ENCODE data around the gene CPN1.
"Not testable (repeated sequence)": the region's sequence is repeated elsewhere in the genome, so short reads cannot be mapped to it uniquely, and the experiment has no call there.

The CPN1 gene

DNA sequence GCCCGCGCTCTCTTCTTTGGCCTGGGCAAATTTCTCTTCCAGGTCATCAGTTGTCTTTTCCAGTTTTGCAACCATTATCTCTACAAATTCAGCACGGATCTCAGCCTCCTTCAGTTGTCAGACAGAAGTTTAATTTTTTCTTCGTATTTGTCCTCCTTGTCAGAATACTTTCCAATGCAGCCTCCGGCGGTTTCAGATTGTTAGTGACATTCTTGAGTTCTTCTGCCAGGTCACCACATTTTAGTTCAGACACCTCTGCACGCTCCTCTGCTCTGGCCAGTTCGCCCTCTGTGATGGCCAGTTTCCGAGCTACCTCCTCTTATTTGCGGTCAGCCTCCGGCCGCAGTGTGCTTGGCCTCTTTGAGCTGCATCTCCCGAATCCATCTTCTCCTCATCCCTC is 32.8 kb upstream of the CPN1 start:
- Histone ChIP-seq H3K36me3 (ENCODE audit: control insufficient read depth, insufficient read depth, low read length) (no peaks in the 10 kb centered on the region), H3K27ac (ENCODE audit: insufficient read depth, low read length, poor library complexity, severe bottlenecking) (no peak overlapping the region), H3K27me3 (replicated peaks; ENCODE audit: control insufficient read depth, insufficient read depth, low read length, poor library complexity, severe bottlenecking) (no peaks in the 10 kb centered on the region), H3K9me3 (ENCODE audit: control insufficient read depth, low read length) (no peaks in the 10 kb centered on the region), H3K4me3 (ENCODE audit: insufficient read depth, low read depth, low read length, poor library complexity, severe bottlenecking) (no peak overlapping the region), H3K4me1 (ENCODE audit: control insufficient read depth, insufficient read depth, low read length, poor library complexity, severe bottlenecking) (no peaks in the 10 kb centered on the region)
- no peak for DNase-seq

DNA sequence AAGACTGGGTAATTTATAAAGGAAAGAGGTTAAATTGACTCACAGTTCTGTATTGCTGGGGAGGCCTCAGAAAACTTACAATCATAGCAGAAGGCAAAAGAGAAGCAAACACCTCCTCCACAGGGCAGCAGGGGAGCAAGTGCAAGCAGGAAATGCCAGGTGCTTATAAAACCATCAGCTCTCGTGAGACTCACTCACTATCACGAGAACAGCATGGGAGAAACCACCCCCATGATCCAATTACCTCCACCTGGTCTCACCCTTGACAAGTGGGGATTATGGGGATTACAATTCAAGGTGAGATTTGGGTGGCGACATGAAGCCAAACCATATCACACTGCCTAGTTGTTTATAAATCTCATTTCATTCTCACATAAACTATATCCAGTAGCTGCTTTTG is 28.0 kb upstream of the CPN1 start:
- no peak overlapping the region for H3K4me3 ChIP-seq (ENCODE audit: insufficient read depth, low read depth, low read length, poor library complexity, severe bottlenecking)
- no peaks in the 10 kb centered on the region for H3K4me1 ChIP-seq (ENCODE audit: control insufficient read depth, insufficient read depth, low read length, poor library complexity, severe bottlenecking)
- no peak overlapping the region for H3K27ac ChIP-seq (ENCODE audit: insufficient read depth, low read length, poor library complexity, severe bottlenecking)
- no peaks in the 10 kb centered on the region for H3K36me3 ChIP-seq (ENCODE audit: control insufficient read depth, insufficient read depth, low read length)
- DNase-seq = no peak
- H3K27me3 ChIP-seq (replicated peaks; ENCODE audit: control insufficient read depth, insufficient read depth, low read length, poor library complexity, severe bottlenecking) = no peaks in the 10 kb centered on the region
- no peaks in the 10 kb centered on the region for H3K9me3 ChIP-seq (ENCODE audit: control insufficient read depth, low read length)

DNA sequence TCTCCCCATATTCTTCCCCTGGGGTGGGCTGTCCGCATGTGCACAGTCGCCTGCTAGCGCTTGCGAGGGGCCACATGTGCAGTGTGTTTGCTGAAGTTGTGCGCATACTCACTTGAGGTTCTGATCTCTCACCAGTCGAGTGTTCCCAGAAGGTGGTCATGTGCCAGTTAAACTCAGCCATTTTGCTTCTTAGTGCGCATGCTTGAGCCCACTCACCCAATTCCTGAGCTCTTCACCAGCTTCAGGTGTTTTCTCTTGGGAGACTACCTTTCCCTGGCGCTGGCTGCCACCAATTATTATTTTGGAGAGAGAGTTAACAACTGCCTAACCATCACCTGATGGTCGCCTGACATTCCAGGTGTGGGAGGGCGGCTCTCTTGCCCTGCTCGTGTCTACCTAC is 25.2 kb upstream of the CPN1 start:
- no peak for DNase-seq
- H3K9me3 ChIP-seq (ENCODE audit: control insufficient read depth, low read length) = no peaks in the 10 kb centered on the region

DNA sequence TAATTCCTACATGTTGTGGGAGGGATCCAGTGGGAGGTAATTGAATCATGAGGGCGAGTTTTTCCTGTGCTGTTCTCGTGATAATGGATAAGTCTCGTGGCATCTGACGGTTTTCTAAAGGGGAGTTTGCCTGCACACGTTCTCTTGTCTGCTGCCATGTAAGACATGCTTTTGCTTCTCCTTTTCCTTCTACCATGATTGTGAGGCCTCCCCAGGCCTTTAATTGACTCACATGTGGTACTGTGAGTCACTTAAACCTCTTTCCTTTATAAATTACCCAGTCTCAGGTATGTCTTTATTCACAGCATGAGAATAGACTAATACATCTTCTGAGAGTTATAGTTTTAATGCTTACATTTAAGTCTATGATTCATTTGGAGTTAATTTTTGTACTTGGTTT is 22.6 kb upstream of the CPN1 start:
- Histone ChIP-seq H3K4me1 (ENCODE audit: control insufficient read depth, insufficient read depth, low read length, poor library complexity, severe bottlenecking) (no peaks in the 10 kb centered on the region), H3K4me3 (ENCODE audit: insufficient read depth, low read depth, low read length, poor library complexity, severe bottlenecking) (no peak overlapping the region), H3K27me3 (replicated peaks; ENCODE audit: control insufficient read depth, insufficient read depth, low read length, poor library complexity, severe bottlenecking) (no peaks in the 10 kb centered on the region), H3K27ac (ENCODE audit: insufficient read depth, low read length, poor library complexity, severe bottlenecking) (no peak overlapping the region), H3K9me3 (ENCODE audit: control insufficient read depth, low read length) (no peaks in the 10 kb centered on the region), H3K36me3 (ENCODE audit: control insufficient read depth, insufficient read depth, low read length) (no peaks in the 10 kb centered on the region)
- no peak for DNase-seq

More for the DNA sequence above, 25.2 kb upstream of the CPN1 start:
- no peak overlapping the region for H3K4me3 ChIP-seq (ENCODE audit: insufficient read depth, low read depth, low read length, poor library complexity, severe bottlenecking)
- H3K4me1 ChIP-seq (ENCODE audit: control insufficient read depth, insufficient read depth, low read length, poor library complexity, severe bottlenecking) = no peaks in the 10 kb centered on the region
- H3K27me3 ChIP-seq (replicated peaks; ENCODE audit: control insufficient read depth, insufficient read depth, low read length, poor library complexity, severe bottlenecking) = no peaks in the 10 kb centered on the region
- H3K36me3 ChIP-seq (ENCODE audit: control insufficient read depth, insufficient read depth, low read length) = no peaks in the 10 kb centered on the region
- no peak overlapping the region for H3K27ac ChIP-seq (ENCODE audit: insufficient read depth, low read length, poor library complexity, severe bottlenecking)

DNA sequence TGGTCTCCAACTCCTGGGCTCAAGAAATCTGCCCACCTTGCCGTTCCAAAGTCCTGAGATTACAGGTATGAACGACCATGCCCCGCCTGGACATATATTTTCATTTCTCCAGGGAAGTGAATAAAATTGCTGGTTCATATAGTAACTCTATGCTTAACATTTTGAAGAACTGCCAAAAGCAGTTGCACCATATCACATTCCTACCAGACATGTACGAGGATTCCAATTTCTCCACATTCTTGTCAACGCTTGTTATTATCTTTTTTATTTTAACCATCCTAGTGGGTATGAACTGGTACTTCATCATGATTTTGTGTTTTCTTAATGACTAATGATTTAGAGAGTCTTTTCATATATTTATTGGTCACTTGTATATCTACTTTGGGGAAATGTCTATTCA is 21.9 kb upstream of the CPN1 start:
- Histone ChIP-seq H3K36me3 (ENCODE audit: control insufficient read depth, insufficient read depth, low read length) (no peaks in the 10 kb centered on the region), H3K4me3 (ENCODE audit: insufficient read depth, low read depth, low read length, poor library complexity, severe bottlenecking) (no peak overlapping the region), H3K9me3 (ENCODE audit: control insufficient read depth, low read length) (no peaks in the 10 kb centered on the region), H3K4me1 (ENCODE audit: control insufficient read depth, insufficient read depth, low read length, poor library complexity, severe bottlenecking) (no peaks in the 10 kb centered on the region), H3K27ac (ENCODE audit: insufficient read depth, low read length, poor library complexity, severe bottlenecking) (no peak overlapping the region), H3K27me3 (replicated peaks; ENCODE audit: control insufficient read depth, insufficient read depth, low read length, poor library complexity, severe bottlenecking) (no peaks in the 10 kb centered on the region)
- no peak for DNase-seq

DNA sequence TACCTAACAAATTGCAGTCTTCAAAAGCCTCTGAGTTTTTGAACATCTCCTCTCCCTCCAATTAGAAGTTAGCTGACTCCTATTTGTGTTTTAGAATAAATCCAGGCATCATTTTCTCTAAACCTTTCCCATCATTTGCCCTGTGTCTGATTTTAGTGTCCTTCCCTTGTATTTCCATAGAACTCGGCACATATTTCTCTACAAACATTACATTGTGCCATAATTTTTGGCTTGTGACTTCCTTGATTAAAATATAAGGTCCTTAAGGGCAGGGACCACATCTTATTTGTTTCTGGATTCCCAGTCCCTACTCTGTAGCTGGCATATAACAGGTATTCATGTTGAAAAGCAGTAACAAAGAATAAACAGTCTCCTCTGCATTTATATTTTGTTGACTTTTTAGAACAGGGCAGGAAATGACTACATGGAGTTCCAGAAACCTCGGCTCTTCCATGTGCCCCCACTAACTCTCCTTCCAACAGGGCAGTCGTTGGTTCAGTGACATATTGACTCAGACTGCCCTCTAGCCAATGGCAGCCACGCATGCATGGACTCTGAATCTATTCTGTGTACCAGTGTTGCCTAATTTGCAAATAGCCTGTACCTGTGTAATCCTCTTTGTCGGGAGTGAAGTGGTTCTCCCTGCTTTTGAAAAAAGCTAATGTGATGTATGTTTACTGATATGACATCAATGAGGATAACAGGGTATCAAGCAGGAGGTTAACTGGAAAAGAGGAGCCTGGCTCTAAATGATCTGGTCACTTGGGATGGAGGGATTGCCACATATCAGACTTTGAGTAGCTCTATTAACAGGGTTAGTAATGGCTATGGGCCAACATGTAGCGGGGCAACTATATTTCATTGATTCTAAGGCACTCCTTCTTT is 19.8 kb upstream of the CPN1 start:
- H3K27ac ChIP-seq (ENCODE audit: insufficient read depth, low read length, poor library complexity, severe bottlenecking) = no peak overlapping the region
- no peaks in the 10 kb centered on the region for H3K27me3 ChIP-seq (replicated peaks; ENCODE audit: control insufficient read depth, insufficient read depth, low read length, poor library complexity, severe bottlenecking)
- H3K4me1 ChIP-seq (ENCODE audit: control insufficient read depth, insufficient read depth, low read length, poor library complexity, severe bottlenecking) = no peaks in the 10 kb centered on the region
- no peak overlapping the region for H3K4me3 ChIP-seq (ENCODE audit: insufficient read depth, low read depth, low read length, poor library complexity, severe bottlenecking)
- H3K36me3 ChIP-seq (ENCODE audit: control insufficient read depth, insufficient read depth, low read length) = no peaks in the 10 kb centered on the region
- DNase-seq = no peak
- no peaks in the 10 kb centered on the region for H3K9me3 ChIP-seq (ENCODE audit: control insufficient read depth, low read length)

DNA sequence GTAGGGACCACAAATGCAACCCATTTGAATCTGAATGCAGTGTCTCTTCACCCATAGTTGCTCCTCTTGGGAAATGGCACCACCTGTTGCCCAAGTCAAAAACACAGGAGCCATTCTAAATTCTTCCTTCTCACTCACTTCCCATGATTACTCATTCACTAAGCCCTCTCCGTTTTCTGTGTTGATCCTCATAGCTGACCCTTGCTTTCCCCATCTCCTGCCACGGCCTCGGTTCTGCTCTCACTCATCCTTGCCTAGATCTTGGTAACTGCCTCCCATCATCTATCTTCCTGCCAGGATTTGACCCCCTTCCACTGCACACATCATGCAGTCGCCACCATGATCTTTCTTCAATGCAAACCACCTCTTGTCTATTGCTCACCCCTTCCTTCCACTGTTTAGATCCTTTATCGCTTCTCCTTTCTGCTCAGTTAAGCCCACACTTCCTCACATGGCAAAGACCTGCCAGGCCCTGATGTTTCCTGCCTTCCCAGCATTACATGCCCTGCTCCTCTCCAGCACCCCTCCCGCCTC is 19.0 kb upstream of the CPN1 start:
- no peak for DNase-seq
- H3K4me3 ChIP-seq (ENCODE audit: insufficient read depth, low read depth, low read length, poor library complexity, severe bottlenecking) = no peak overlapping the region
- no peaks in the 10 kb centered on the region for H3K36me3 ChIP-seq (ENCODE audit: control insufficient read depth, insufficient read depth, low read length)
- no peaks in the 10 kb centered on the region for H3K27me3 ChIP-seq (replicated peaks; ENCODE audit: control insufficient read depth, insufficient read depth, low read length, poor library complexity, severe bottlenecking)
- H3K4me1 ChIP-seq (ENCODE audit: control insufficient read depth, insufficient read depth, low read length, poor library complexity, severe bottlenecking) = no peaks in the 10 kb centered on the region
- H3K9me3 ChIP-seq (ENCODE audit: control insufficient read depth, low read length) = no peaks in the 10 kb centered on the region
- H3K27ac ChIP-seq (ENCODE audit: insufficient read depth, low read length, poor library complexity, severe bottlenecking) = no peak overlapping the region

DNA sequence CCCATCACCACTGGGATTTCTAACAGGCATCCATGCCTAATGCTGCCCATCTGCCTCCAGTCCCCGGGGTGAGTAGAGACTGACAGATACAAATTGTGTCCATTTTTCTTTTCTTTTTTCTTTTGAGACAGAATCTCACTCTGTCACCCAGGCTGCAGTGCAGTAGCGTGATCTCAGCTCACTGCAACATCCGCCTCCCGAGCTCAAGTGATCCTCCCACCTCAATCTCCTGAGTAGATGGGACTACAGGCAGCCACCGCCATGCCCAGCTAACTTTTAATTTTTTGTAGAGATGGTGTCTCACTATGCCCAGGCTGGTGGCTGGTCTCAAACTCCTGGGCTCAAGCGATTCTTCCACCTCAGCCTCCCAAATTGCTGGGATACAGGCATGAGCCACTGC is 7.6 kb upstream of the CPN1 start:
- Histone ChIP-seq H3K36me3 (ENCODE audit: control insufficient read depth, insufficient read depth, low read length) (no peaks in the 10 kb centered on the region), H3K4me1 (ENCODE audit: control insufficient read depth, insufficient read depth, low read length, poor library complexity, severe bottlenecking) (no peaks in the 10 kb centered on the region)

DNA sequence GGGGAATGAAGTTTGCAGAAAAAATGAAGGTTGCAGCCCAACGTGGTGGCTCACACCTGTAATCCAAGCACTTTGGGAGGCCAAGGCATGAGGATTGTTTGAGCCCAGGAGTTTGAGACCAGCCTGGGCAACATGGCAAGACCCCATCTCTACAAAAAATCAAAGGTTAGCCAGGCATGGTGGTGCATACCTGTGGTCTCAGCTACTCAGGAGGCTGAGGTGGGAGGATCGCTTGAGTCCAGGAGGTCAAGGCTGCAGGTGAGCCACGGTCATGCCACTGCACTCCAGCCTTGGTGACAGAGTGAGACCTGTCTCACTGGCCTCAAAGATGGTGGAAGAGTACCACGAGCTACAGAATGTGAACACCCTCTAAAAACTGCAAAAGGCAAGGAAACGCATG is 5.0 kb upstream of the CPN1 start:
- not testable (repeated sequence) for H3K4me3 ChIP-seq (ENCODE audit: insufficient read depth, low read depth, low read length, poor library complexity, severe bottlenecking); H3K27ac ChIP-seq (ENCODE audit: insufficient read depth, low read length, poor library complexity, severe bottlenecking); H3K4me1 ChIP-seq (ENCODE audit: control insufficient read depth, insufficient read depth, low read length, poor library complexity, severe bottlenecking); H3K27me3 ChIP-seq (replicated peaks; ENCODE audit: control insufficient read depth, insufficient read depth, low read length, poor library complexity, severe bottlenecking); H3K9me3 ChIP-seq (ENCODE audit: control insufficient read depth, low read length); DNase-seq; H3K36me3 ChIP-seq (ENCODE audit: control insufficient read depth, insufficient read depth, low read length)

More for the DNA sequence above, 7.6 kb upstream of the CPN1 start:
- no peak for DNase-seq
- Histone ChIP-seq H3K9me3 (ENCODE audit: control insufficient read depth, low read length) (no peaks in the 10 kb centered on the region), H3K27me3 (replicated peaks; ENCODE audit: control insufficient read depth, insufficient read depth, low read length, poor library complexity, severe bottlenecking) (no peaks in the 10 kb centered on the region), H3K27ac (ENCODE audit: insufficient read depth, low read length, poor library complexity, severe bottlenecking) (no peak overlapping the region), H3K4me3 (ENCODE audit: insufficient read depth, low read depth, low read length, poor library complexity, severe bottlenecking) (no peak overlapping the region)

DNA sequence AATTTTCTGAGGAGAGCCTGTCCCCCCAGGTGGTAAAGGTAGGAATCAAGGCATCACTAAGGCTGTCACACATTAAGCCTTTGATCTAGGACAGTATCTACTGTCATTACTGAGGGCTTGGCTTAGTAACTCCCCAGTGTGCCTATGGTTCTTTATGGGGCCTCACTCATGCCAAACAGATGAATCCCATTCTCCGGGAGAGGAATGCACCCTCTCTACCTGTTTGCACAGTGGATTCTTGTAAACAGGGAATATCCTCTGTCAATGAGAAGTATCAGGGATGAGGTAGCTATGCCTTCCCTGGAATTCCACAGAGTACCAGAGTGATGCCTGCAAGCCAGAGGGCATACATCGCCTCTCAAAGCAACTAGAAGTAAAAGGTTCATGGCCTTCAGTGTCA is 3.9 kb upstream of the CPN1 start:
- no peak for DNase-seq
- H3K9me3 ChIP-seq (ENCODE audit: control insufficient read depth, low read length) = no peaks in the 10 kb centered on the region
- H3K27me3 ChIP-seq (replicated peaks; ENCODE audit: control insufficient read depth, insufficient read depth, low read length, poor library complexity, severe bottlenecking) = peaks cover 5% of the 10 kb centered on the region
- no peaks in the 10 kb centered on the region for H3K36me3 ChIP-seq (ENCODE audit: control insufficient read depth, insufficient read depth, low read length)
- H3K4me3 ChIP-seq (ENCODE audit: insufficient read depth, low read depth, low read length, poor library complexity, severe bottlenecking) = no peak overlapping the region
- no peaks in the 10 kb centered on the region for H3K4me1 ChIP-seq (ENCODE audit: control insufficient read depth, insufficient read depth, low read length, poor library complexity, severe bottlenecking)
- H3K27ac ChIP-seq (ENCODE audit: insufficient read depth, low read length, poor library complexity, severe bottlenecking) = no peak overlapping the region

All from effector memory CD4-positive, alpha-beta T cell (primary cell).